RWPE1 (cell line): ENCODE measurements around the gene SRGAP3.

Source experiments
- CTCF ChIA-PET: fragments of 350-600 bp; sonication (Branson Sonifier 250); formaldehyde crosslinking; extraction: SDS; loops from one replicate; lab custom pipeline; 2021; lab: Yijun Ruan, JAX
- POLR2A ChIA-PET: fragments of 400-600 bp; formaldehyde crosslinking; extraction: SDS; loops from one replicate; lab custom pipeline; 2020; ENCODE audit warnings: antibody characterized with exemption; ENCODE audit not compliant: low non-redundant PET; lab: Yijun Ruan, JAX
- DNase-seq: peaks from one replicate; pipeline ENCODE4 v3.0.0; 2012; ENCODE audit warnings: low spot score
- H3K27ac ChIP-seq: fragments of 450-650 bp; 2 replicates; pipeline ENCODE4 v1.5.1; 2017
- TF ChIP-seq, protein P1 (sequence below): fragments of 450-650 bp; conservative IDR thresholded peaks from 2 replicates; pipeline ENCODE4 v1.5.1; 2017; ENCODE audit warnings: low read depth, mild to moderate bottlenecking

Gene SRGAP3

DNA sequence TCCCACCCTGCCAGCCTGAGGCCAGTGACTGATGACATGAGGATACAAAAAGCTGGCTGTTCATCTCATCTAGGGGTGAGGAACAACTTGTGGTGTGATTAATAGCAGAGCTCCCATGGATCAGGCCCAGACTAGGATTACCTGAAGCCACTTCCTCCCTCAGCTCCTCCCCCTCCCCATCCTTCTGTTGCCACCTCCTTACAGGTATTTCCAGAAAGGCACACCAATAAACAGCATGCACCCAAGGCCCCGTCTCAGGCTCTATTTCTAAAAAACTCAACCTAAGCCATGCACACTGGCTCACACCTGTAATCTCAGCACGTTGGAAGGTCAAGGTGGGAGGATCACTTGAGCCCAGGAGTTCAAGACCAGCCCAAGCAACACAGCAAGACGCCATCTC, 54.1 kb downstream of the SRGAP3 start:
- H3K27ac ChIP-seq = peak overlapping the region; percentile 71
- TF ChIP-seq, protein P1, sequence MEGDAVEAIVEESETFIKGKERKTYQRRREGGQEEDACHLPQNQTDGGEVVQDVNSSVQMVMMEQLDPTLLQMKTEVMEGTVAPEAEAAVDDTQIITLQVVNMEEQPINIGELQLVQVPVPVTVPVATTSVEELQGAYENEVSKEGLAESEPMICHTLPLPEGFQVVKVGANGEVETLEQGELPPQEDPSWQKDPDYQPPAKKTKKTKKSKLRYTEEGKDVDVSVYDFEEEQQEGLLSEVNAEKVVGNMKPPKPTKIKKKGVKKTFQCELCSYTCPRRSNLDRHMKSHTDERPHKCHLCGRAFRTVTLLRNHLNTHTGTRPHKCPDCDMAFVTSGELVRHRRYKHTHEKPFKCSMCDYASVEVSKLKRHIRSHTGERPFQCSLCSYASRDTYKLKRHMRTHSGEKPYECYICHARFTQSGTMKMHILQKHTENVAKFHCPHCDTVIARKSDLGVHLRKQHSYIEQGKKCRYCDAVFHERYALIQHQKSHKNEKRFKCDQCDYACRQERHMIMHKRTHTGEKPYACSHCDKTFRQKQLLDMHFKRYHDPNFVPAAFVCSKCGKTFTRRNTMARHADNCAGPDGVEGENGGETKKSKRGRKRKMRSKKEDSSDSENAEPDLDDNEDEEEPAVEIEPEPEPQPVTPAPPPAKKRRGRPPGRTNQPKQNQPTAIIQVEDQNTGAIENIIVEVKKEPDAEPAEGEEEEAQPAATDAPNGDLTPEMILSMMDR = no peak
- ChIA-PET POLR2A (no interaction called here), CTCF (no interaction called here)
- DNase-seq = no peak

DNA sequence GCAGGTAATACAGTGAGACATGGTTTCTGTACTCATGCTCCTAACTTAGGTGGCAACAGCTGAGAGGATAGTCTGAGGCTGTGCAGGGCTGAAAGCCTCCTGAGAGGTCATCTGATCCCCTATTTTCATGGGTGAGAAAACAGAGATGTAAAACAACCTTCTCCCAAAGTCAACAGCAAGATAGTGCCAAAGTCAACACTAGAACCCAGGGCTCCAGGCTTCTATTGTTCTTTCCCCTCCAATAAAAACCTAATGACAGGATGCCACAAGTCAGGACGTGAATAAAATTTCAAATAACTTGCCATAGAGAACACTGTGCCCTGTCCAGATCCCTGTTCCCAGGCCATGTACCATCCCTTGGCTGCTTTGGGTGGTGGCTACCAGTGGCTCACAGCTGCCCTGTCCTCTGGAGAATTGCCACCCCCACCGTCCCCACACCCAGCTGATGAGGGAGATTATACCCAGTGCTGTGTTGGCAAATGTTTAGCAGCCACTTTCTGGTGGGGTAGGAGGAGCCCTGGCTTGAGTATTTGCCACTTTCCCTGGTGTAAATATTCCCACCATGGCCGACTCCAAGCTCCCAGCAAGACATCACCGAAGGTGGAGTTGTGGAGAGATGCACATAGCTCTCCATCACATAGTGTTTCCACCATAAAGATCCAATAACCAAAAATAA, 54.8 kb downstream of the SRGAP3 start:
- ChIA-PET CTCF (no interaction called here), POLR2A (no interaction called here)

DNA sequence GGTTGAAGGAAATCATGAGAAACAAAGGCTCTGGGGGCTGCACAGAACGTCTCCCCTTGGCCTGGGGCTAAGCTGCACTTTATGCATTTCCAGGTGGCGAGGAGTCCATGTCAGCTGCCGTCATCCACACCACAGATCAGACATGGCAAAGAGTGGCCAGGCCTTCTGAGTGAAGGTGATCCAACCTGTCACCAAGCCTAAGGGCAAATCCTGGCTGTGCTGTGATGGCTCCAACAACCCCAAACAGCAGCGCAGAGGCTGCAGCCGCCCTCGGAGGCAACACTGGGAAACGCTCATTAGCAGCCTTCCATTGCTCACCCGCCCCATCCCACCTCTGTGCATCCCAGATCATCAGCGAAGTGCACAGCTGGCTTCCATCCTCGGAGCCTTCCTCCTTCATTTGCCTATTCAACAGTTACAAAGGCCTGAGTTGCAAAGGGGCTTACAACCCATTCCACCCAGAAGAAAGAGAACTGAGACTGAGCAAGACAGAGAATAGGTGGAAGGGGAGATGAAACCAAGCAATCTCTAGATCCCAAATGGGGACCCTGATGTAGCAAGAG, 55.7 kb downstream of the SRGAP3 start:
- DNase-seq = no peak
- CTCF ChIA-PET = no interaction called here

More for the DNA sequence above, 54.8 kb downstream of the SRGAP3 start:
- DNase-seq = peak; percentile 12
- TF ChIP-seq, protein P1 = no peak
- H3K27ac ChIP-seq = peak overlapping the region; percentile 71

DNA sequence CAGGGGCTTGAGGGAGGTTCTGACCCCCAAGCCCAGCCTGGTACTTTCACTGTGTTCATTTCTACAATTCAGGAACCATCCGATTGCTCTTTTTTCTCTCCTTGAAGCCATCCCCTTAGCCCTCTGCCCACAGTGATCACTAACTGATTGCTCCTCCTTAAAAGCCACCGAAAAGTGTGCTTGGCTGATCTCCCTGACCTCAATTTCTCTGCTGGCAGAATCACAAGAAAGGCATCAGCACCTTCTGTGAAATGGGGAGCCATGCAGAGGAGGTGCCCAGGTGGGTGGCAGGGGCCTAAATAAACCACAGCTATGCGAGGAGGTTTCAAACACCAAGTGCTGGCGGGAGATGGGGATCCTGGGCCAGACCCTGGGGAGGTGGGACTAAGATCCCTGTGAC, 56.2 kb downstream of the SRGAP3 start:
- TF ChIP-seq, protein P1 = no peak
- DNase-seq = no peak
- no peak overlapping the region for H3K27ac ChIP-seq
- CTCF ChIA-PET = no interaction called here
- POLR2A ChIA-PET = no interaction called here

More for the DNA sequence above, 55.7 kb downstream of the SRGAP3 start:
- POLR2A ChIA-PET = no interaction called here
- no peak overlapping the region for H3K27ac ChIP-seq
- TF ChIP-seq, protein P1 = no peak

DNA sequence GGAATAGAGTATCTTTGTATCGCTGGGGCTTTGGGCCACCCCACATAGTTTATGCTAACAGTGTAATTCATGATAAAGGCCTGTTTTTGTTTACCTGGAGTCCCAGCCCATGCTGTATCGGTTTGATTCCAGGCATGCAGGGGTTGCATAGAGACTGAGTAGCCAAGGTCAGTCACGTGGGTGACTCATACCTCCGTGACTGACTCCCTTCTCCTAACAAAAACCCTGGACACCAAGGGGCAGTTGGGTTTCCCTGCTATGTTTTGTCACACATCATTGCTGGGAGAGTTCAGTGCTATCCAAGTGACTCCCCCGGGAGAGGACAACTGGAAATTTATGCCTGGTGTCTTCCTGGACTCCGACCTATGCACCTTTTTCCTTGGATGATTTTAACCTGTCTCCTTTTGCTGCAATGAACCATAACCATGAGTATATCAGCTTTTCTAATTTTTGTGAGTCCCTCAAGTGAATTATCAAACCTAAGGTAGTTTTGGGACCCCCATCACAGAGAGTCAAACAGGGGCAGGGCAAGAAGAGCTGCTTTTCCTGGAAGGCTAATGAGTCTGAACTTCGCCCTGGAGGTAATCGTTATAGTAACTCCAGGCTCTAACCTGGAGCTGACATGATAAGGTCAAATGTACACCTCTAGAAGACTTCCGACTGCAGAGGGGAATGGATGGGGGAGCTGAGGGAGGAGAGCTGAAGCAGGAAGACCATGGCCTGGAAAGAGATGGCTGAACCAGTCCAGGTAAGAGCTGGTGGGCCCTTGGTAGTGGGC, 57.0 kb downstream of the SRGAP3 start:
- H3K27ac ChIP-seq = no peak overlapping the region
- TF ChIP-seq, protein P1 = no peak
- ChIA-PET POLR2A (no interaction called here), CTCF (no interaction called here)
- DNase-seq = no peak

DNA sequence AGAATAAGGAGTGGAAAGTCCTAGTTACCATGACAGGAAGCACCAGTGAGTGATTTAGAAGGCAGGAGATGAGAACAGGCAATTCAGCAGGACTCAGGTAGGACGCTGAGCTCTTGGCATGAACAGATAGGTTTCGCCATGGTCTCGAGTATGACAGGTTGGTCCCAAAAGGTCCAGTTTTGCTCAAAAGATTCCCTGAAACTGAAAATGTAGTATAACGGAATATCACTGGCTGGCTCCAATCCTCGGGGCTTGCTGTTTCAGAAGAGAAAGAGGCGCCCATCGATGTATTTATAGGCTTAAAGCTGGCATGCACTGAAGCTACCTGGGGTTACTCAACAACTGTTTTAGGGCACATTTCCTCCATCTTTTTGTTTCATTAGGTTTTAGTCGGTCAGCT, 59.2 kb downstream of the SRGAP3 start:
- no peak overlapping the region for H3K27ac ChIP-seq
- CTCF ChIA-PET = no interaction called here
- DNase-seq = no peak
- TF ChIP-seq, protein P1 = no peak
- POLR2A ChIA-PET = no interaction called here
